ENCODE data around the gene APOL1. TPM values are rescaled to one million over a fixed set of nuclear protein-coding genes. Genes with fewer than 3 reads are reported as not detected.

The APOL1 gene
- total RNA-seq, 1 donor from 2014 or later, result 1.7 TPM

DNA sequence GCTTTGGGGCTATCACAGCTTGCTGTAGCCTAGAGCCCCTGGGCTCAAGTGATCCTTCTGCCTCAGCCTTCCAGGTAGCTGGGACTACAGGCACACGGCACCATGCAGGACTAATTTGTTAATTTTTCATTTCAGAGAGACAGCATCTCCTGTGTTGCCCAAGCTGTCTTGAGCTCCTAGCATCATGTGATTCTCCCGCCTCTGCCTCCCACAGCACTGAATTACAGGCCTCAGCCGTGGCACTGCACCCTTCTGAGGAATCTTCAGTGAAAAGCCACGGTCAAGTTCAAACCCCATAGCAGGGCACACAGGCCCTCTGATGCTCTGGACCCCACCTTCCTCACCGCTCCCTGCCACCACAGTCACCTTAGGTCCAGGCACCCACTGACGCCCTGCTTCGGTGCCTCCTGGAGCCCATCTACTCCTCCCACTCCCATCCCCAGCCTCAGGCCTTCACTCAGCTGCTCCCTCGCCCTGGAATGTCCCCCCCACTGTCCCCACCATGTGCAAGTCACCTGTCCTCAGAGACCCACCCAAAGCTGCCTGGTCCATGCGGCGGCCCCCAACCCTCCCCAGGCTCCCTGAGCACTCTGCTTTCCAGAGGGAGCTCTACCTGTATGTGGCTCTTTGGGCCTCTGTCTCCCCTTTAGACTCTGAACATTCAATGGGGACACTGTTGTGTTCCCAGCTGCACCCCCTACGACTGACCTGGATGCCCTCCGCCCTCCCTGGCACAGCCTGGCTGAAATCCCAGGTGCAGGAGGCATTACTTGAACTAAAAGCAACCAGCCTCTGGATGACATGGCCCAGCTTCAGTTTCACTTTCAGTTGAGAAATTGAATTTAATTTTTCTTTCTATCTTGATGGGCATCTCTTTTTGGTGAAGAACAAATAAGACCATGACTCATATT is 15.2 kb upstream of the APOL1 start:
- peak overlapping the region; percentile 94 for H3K4me3 Mint-ChIP-seq

GRCh38 chr22:36238373-36239149 is 14.4 kb upstream of the APOL1 start:
- H3K9me3 Mint-ChIP-seq, result peaks cover 27% of the 10 kb centered on the region
- peaks cover 21% of the 10 kb centered on the region for H3K36me3 Mint-ChIP-seq
- TF ChIP-seq CTCF (IDR thresholded peaks at IDR 0.05; ENCODE audit: unreplicated experiment), result no peak
- H3K4me3 Mint-ChIP-seq, result peak overlapping the region; percentile 94
- H3K4me1 Mint-ChIP-seq, result peaks cover 62% of the 10 kb centered on the region
- H3K27ac Mint-ChIP-seq, result peak overlapping the region; percentile 100
- H3K27me3 Mint-ChIP-seq (ENCODE audit: low read depth), result no peaks in the 10 kb centered on the region
- no peak for DNase-seq (ENCODE audit: low spot score in 2 of 2, unreplicated experiment in 2 of 2)

More for the DNA sequence above, 15.2 kb upstream of the APOL1 start:
- TF ChIP-seq CTCF (IDR thresholded peaks at IDR 0.05; ENCODE audit: unreplicated experiment), result no peak
- H3K27ac Mint-ChIP-seq, result peak overlapping the region; percentile 100
- DNase-seq (ENCODE audit: low spot score in 2 of 2, unreplicated experiment in 2 of 2), result no peak
- no peaks in the 10 kb centered on the region for H3K27me3 Mint-ChIP-seq (ENCODE audit: low read depth)
- peaks cover 23% of the 10 kb centered on the region for H3K36me3 Mint-ChIP-seq
- peaks cover 62% of the 10 kb centered on the region for H3K4me1 Mint-ChIP-seq
- H3K9me3 Mint-ChIP-seq, result peaks cover 18% of the 10 kb centered on the region

GRCh38 chr22:36239150-36239400 is 13.9 kb upstream of the APOL1 start:
- H3K4me3 Mint-ChIP-seq, result peak overlapping the region; percentile 94
- H3K27ac Mint-ChIP-seq, result peak overlapping the region; percentile 100
- H3K36me3 Mint-ChIP-seq, result peaks cover 16% of the 10 kb centered on the region
- no peak for DNase-seq (ENCODE audit: low spot score in 2 of 2, unreplicated experiment in 2 of 2)
- no peak for TF ChIP-seq CTCF (IDR thresholded peaks at IDR 0.05; ENCODE audit: unreplicated experiment)
- peaks cover 27% of the 10 kb centered on the region for H3K9me3 Mint-ChIP-seq
- peaks cover 57% of the 10 kb centered on the region for H3K4me1 Mint-ChIP-seq
- no peaks in the 10 kb centered on the region for H3K27me3 Mint-ChIP-seq (ENCODE audit: low read depth)

DNA sequence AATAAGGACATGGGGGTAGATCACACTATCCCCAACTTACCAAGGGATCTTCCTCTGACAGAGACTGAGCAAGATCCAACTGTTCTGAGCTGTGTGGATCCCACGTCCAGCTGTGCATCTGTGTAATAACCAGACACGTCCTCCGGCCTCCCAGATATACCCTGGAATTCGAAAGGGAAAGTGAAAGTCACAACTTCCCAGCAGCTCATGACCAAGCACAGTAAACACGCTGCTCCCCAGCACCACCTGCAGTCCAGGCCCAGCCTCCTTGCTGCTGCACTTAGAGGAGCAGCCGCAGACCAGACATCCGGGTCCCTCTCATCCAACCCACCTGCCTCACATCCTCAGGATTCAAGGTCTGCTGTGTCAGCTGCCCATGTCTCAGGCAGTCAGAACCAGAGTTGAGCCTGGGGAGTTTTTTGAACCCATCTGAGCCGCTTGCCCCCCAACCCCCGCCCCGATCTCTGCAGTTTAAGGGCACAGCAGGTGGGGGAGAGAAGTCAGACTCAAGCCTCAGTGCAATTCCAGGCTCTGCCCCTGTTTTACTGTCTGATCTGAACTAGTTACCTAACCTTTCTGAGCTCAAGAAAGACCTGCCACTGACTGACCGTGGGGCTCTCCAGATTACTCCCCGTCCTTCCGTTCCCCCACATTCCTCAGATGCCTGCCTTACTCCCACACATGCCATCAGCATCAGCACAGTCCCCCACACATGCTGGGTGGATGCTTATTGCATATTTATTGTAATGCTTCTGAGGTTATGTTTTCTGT is 13.3 kb upstream of the APOL1 start, which contains the start of gene APOL2:
TSS of gene APOL2 (minus strand) at position 127 of the 771 bp plus-strand sequence. CDS start 6,365 bp downstream, outside the sequence.
- Mint-ChIP-seq H3K4me1 (peaks cover 52% of the 10 kb centered on the region), H3K27me3 (ENCODE audit: low read depth) (no peaks in the 10 kb centered on the region), H3K4me3 (peak within 1 kb of the TSS; percentile 94), H3K27ac (peak within 1 kb of the TSS; percentile 100), H3K9me3 (peaks cover 27% of the 10 kb centered on the region), H3K36me3 (peaks cover 16% of the 10 kb centered on the region)
- peak; percentile 72 to 82 for DNase-seq (ENCODE audit: low spot score in 2 of 2, unreplicated experiment in 2 of 2)
- TF ChIP-seq CTCF (IDR thresholded peaks at IDR 0.05; ENCODE audit: unreplicated experiment), result no peak

- Mint-ChIP-seq H3K9me3 (peaks cover 31% of the 10 kb centered on the region), H3K36me3 (peaks cover 9% of the 10 kb centered on the region), H3K27ac (no peak overlapping the region), H3K27me3 (ENCODE audit: low read depth) (no peaks in the 10 kb centered on the region), H3K4me3 (no peak overlapping the region), H3K4me1 (peaks cover 17% of the 10 kb centered on the region)
- DNase-seq (ENCODE audit: low spot score in 2 of 2, unreplicated experiment in 2 of 2), result no peak
- no peak for TF ChIP-seq CTCF (IDR thresholded peaks at IDR 0.05; ENCODE audit: unreplicated experiment)
These were observed 8.9 kb upstream of the APOL1 start for GRCh38 chr22:36243986-36244385.
